HepG2 (cell line): Measurements from ENCODE around the gene SLC6A9. TPM values are rescaled to one million over a fixed set of nuclear protein-coding genes. Genes with fewer than 3 reads are reported as not detected.

Experiments used
- ATM ChIP-seq: fragments of 450-650 bp; IDR thresholded peaks from 2 replicates; pipeline ENCODE4 v1.7.1; 2017; ENCODE audit warnings: mild to moderate bottlenecking, borderline replicate concordance
- CC2D1A ChIP-seq: sonication (generic); formaldehyde crosslinking; IDR thresholded peaks from 2 replicates; pipeline ENCODE4 v1.8.1; 2023; ENCODE audit warnings: mild to moderate bottlenecking, missing genetic modification reagents
- GFI1 ChIP-seq: sonication (generic); formaldehyde crosslinking; IDR thresholded peaks from 2 replicates; pipeline ENCODE4 v1.5.0; 2020; ENCODE audit warnings: missing genetic modification reagents, mild to moderate bottlenecking, borderline replicate concordance
- GTF2F1 ChIP-seq: fragments of 150-350 bp; IDR thresholded peaks from 2 replicates; pipeline ENCODE4 v1.6.1; 2014; ENCODE audit warnings: low read length
- HMGXB4 ChIP-seq, 2 experiments: sonication (generic) in 1 of 2; formaldehyde crosslinking in 1 of 2; IDR thresholded peaks; 2 replicates each; pipeline versions ENCODE4 v1.4.0 to v1.6.1; 2018 to 2020; ENCODE audit warnings: missing genetic modification reagents in 2 of 2, borderline replicate concordance in 1 of 2, low read depth in 1 of 2, mild to moderate bottlenecking in 1 of 2, missing biosample characterization in 1 of 2
- LCORL ChIP-seq, 2 experiments: fragments of 450-650 bp in 1 of 2; sonication (generic) in 1 of 2; formaldehyde crosslinking in 1 of 2; IDR thresholded peaks; 2 replicates each; pipeline versions ENCODE4 v1.5.0 to v1.6.1; 2017 to 2020; ENCODE audit warnings: antibody characterized with exemption in 1 of 2, missing genetic modification reagents in 1 of 2
- MAFK ChIP-seq, 2 experiments: IDR thresholded peaks in 1 of 2; conservative IDR thresholded peaks in 1 of 2; 2 replicates each; pipeline ENCODE4 v1.6.1; 2011; ENCODE audit warnings: improper control_type of control experiment in 2 of 2, low read length in 2 of 2
- PAX8 ChIP-seq: sonication (generic); formaldehyde crosslinking; IDR thresholded peaks from 2 replicates; pipeline ENCODE4 v1.8.0; 2022; ENCODE audit warnings: mild to moderate bottlenecking, missing genetic modification reagents, borderline replicate concordance
- PHF5A ChIP-seq: IDR thresholded peaks from one replicate; pipeline ENCODE4 v1.6.1; 2018; ENCODE audit warnings: low read depth, missing genetic modification reagents; ENCODE audit not compliant: unreplicated experiment
- RBM39 ChIP-seq: fragments of 200-400 bp; formaldehyde crosslinking; IDR thresholded peaks from one replicate; pipeline ENCODE4 v1.6.1; 2018; ENCODE audit warnings: antibody characterized with exemption, mild to moderate bottlenecking, low read depth, low read length; ENCODE audit not compliant: poor library complexity, severe bottlenecking
- REL ChIP-seq: sonication (generic); formaldehyde crosslinking; conservative IDR thresholded peaks from 2 replicates; pipeline ENCODE4 v1.8.0; 2022; ENCODE audit warnings: mild to moderate bottlenecking, missing genetic modification reagents, moderate library complexity
- REPIN1 ChIP-seq: sonication (generic); formaldehyde crosslinking; IDR thresholded peaks from 2 replicates; pipeline ENCODE4 v1.8.0; 2022; ENCODE audit warnings: missing genetic modification reagents, low read depth, mild to moderate bottlenecking, borderline replicate concordance
- TBL1XR1 ChIP-seq: fragments of 150-350 bp; IDR thresholded peaks from 2 replicates; pipeline ENCODE4 v1.6.1; 2014; ENCODE audit warnings: borderline replicate concordance, low read length; ENCODE audit not compliant: partially characterized antibody
- ZNF20 ChIP-seq: sonication (generic); formaldehyde crosslinking; IDR thresholded peaks from 2 replicates; pipeline ENCODE4 v1.4.0; 2020; ENCODE audit warnings: mild to moderate bottlenecking, moderate library complexity, missing genetic modification reagents
- ZNF383 ChIP-seq: sonication (generic); formaldehyde crosslinking; IDR thresholded peaks from 2 replicates; pipeline ENCODE4 v1.4.0; 2020; ENCODE audit warnings: missing genetic modification reagents, mild to moderate bottlenecking, borderline replicate concordance
- ZNF543 ChIP-seq: sonication (generic); formaldehyde crosslinking; IDR thresholded peaks from 2 replicates; pipeline ENCODE4 v1.4.0; 2020; ENCODE audit warnings: mild to moderate bottlenecking, missing genetic modification reagents
- ZNF598 ChIP-seq: sonication (generic); formaldehyde crosslinking; IDR thresholded peaks from 2 replicates; pipeline ENCODE4 v1.5.1; 2020; ENCODE audit warnings: mild to moderate bottlenecking, missing genetic modification reagents, borderline replicate concordance
- ZNF644 ChIP-seq: IDR thresholded peaks from 2 replicates; pipeline ENCODE4 v1.6.1; 2016; ENCODE audit warnings: low read depth
- ZNF670 ChIP-seq: sonication (generic); formaldehyde crosslinking; IDR thresholded peaks from 2 replicates; pipeline ENCODE4 v1.8.0; 2022; ENCODE audit warnings: mild to moderate bottlenecking, missing genetic modification reagents, borderline replicate concordance
- ZNF678 ChIP-seq: sonication (generic); formaldehyde crosslinking; IDR thresholded peaks from 2 replicates; pipeline ENCODE4 v1.4.0; 2020; ENCODE audit warnings: mild to moderate bottlenecking, missing genetic modification reagents
- ZNF83 ChIP-seq: sonication (generic); formaldehyde crosslinking; IDR thresholded peaks from 2 replicates; pipeline ENCODE4 v1.4.0; 2020; ENCODE audit warnings: missing genetic modification reagents, mild to moderate bottlenecking, borderline replicate concordance
- polyA plus RNA-seq, 8 experiments: library from polyadenylated mRNA; depleted of rRNA in 3 of 8; stranded (reverse) in 7 of 8; unstranded in 1 of 8; fragments of >200 nt; fragmentation: Illumina TruSeq in 4 of 8; extraction: Trizol in 4 of 8; gene quantifications; 2 replicates each; pipeline versions ENCODE4 v1.2.1 to v1.2.3, GENCODE V29; 2011 to 2016; ENCODE audit warnings: low read depth in 4 of 8, missing spikeins in 1 of 8, mixed read lengths in 1 of 8; ENCODE audit not compliant: insufficient read depth in 1 of 8
- total RNA-seq, 5 experiments: library from RNA; depleted of rRNA; stranded (reverse); fragments of >200 nt; fragmentation: Illumina TruSeq; extraction: Trizol; gene quantifications; 2 replicates each; pipeline ENCODE4 v1.2.3, GENCODE V29; 2016; ENCODE audit warnings: low read depth in 1 of 5
- TF ChIP-seq, protein P1 (sequence below): sonication (generic); formaldehyde crosslinking; IDR thresholded peaks from 2 replicates; pipeline ENCODE4; 2020; ENCODE audit warnings: missing genetic modification reagents, mild to moderate bottlenecking, borderline replicate concordance
- TF ChIP-seq, protein P2 (sequence below): IDR thresholded peaks from 2 replicates; pipeline ENCODE4 v1.6.1; 2016; ENCODE audit warnings: low read depth

The SLC6A9 gene
- total and polyA plus RNA-seq, 2 of the 13 experiments (the other 11 are each of a cell fraction or from before 2014, with no cell fraction given) = 8.5 to 9.9 TPM

DNA sequence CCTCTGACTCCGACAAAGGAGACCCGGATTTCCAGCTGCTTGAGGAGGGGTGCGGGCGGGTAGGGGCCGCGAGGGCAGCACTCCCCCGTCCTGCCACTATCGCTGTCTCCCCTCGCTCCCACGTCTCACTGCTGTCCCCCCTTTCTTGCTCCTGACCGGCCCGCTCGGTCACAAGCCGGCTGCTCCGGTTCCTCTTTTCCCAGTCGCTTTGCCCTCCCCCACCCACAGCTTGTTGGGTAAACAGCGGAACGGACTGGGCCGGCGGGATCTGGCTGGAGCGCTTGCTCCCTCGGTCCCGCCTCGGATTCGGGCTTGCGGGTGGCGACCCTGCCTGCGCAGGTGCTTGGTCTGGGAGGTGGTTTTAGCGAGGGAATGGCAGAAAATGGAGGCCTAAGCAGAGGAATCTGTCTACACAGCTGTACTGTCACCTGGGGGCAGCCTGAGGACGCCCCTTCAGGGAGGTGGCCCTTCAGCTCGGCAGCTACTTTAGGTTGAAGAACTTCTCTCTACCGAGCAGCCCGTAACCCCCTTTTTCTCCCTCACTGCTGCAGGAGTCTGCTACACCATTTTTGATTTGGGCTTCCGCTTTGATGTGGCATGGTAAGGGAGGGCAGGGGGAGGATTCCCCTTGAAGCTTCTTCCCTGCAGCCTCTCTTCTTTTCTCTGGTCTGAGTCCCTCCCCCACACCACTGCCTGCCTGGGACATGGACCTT, 55.9 kb downstream of the SLC6A9 start (continued):
- no peak for TF ChIP-seq GTF2F1
- no peak for TF ChIP-seq MAFK (conservative IDR thresholded peaks at IDR 0.05 in 1 of 2, IDR thresholded peaks at IDR 0.05 in 1 of 2; ENCODE audit: low read length in 2 of 2)
- no peak for TF ChIP-seq GFI1 (CRISPR knock-in tag)
- TF ChIP-seq REPIN1 (CRISPR knock-in tag) = no peak
- 0 out of 2 replicates have a peak, but pooled peaks have one; percentile 2 for TF ChIP-seq REL (CRISPR knock-in tag)
- TF ChIP-seq ZNF678 (CRISPR knock-in tag) = no peak
- no peak for TF ChIP-seq CC2D1A (CRISPR knock-in tag)
- TF ChIP-seq ZNF543 (CRISPR knock-in tag) = no peak
- TF ChIP-seq, protein P1, sequence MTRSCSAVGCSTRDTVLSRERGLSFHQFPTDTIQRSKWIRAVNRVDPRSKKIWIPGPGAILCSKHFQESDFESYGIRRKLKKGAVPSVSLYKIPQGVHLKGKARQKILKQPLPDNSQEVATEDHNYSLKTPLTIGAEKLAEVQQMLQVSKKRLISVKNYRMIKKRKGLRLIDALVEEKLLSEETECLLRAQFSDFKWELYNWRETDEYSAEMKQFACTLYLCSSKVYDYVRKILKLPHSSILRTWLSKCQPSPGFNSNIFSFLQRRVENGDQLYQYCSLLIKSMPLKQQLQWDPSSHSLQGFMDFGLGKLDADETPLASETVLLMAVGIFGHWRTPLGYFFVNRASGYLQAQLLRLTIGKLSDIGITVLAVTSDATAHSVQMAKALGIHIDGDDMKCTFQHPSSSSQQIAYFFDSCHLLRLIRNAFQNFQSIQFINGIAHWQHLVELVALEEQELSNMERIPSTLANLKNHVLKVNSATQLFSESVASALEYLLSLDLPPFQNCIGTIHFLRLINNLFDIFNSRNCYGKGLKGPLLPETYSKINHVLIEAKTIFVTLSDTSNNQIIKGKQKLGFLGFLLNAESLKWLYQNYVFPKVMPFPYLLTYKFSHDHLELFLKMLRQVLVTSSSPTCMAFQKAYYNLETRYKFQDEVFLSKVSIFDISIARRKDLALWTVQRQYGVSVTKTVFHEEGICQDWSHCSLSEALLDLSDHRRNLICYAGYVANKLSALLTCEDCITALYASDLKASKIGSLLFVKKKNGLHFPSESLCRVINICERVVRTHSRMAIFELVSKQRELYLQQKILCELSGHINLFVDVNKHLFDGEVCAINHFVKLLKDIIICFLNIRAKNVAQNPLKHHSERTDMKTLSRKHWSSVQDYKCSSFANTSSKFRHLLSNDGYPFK (CRISPR knock-in tag) = no peak
- no peak for TF ChIP-seq RBM39
- TF ChIP-seq ATM = no peak
- TF ChIP-seq ZNF598 (CRISPR knock-in tag) = no peak
- no peak for TF ChIP-seq PHF5A (CRISPR knock-in tag)
- TF ChIP-seq, protein P2, sequence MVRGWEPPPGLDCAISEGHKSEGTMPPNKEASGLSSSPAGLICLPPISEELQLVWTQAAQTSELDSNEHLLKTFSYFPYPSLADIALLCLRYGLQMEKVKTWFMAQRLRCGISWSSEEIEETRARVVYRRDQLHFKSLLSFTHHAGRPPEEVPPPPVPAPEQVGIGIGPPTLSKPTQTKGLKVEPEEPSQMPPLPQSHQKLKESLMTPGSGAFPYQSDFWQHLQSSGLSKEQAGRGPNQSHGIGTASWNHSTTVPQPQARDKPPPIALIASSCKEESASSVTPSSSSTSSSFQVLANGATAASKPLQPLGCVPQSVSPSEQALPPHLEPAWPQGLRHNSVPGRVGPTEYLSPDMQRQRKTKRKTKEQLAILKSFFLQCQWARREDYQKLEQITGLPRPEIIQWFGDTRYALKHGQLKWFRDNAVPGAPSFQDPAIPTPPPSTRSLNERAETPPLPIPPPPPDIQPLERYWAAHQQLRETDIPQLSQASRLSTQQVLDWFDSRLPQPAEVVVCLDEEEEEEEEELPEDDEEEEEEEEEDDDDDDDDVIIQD (CRISPR knock-in tag) = no peak
- TF ChIP-seq ZNF20 (CRISPR knock-in tag) = no peak
- no peak for TF ChIP-seq LCORL (IDR thresholded peaks at IDR 0.05)
- no peak for TF ChIP-seq LCORL (CRISPR knock-in tag; IDR thresholded peaks at IDR 0.05)
- no peak for TF ChIP-seq ZNF83 (CRISPR knock-in tag)
- no peak for TF ChIP-seq TBL1XR1
- no peak for TF ChIP-seq PAX8 (CRISPR knock-in tag)
- no peak; a peak in 1 of 4 replicates for TF ChIP-seq HMGXB4 (CRISPR knock-in tag; IDR thresholded peaks at IDR 0.05; ENCODE audit: borderline replicate concordance in 1 of 2, low read depth in 1 of 2)
- TF ChIP-seq ZNF383 (CRISPR knock-in tag) = no peak
- no peak for TF ChIP-seq ZNF644 (CRISPR knock-in tag)
- 0 out of 2 replicates have a peak, but pooled peaks have one; percentile 36 for TF ChIP-seq ZNF670 (CRISPR knock-in tag)
